Prostate gland (tissue), 2 donors: ENCODE measurements around the gene SSH2. TPM values are rescaled to one million over a fixed set of nuclear protein-coding genes. Genes with fewer than 3 reads are reported as not detected.

Experiments used
- DNase-seq: peaks from one replicate; pipeline ENCODE4 v3.0.0-alpha.2; 2019; ENCODE audit warnings: low spot score
- H3K27ac ChIP-seq, 2 donors: fragments of 200-600 bp; sonication (generic); 2 replicates each; pipeline ENCODE4 v1.5.1; 2017 to 2019
- H3K27me3 ChIP-seq: fragments of 200-600 bp; sonication (generic); replicated peaks from 2 replicates; pipeline ENCODE4 v1.5.1; 2019; ENCODE audit not compliant: insufficient read depth
- H3K36me3 ChIP-seq, 2 donors: fragments of 200-600 bp; sonication (generic); 1 replicate in 1 of 2; 2 replicates in 1 of 2; pipeline versions ENCODE4 v1.5.1 to v1.8.1; 2017 to 2019
- H3K4me1 ChIP-seq: fragments of 200-600 bp; sonication (generic); replicated peaks from 2 replicates; pipeline ENCODE4 v1.5.1; 2019
- H3K4me3 ChIP-seq, 2 donors: fragments of 200-600 bp; sonication (generic); 2 replicates each; pipeline ENCODE4 v1.5.1; 2017 to 2019
- H3K9me3 ChIP-seq: fragments of 200-600 bp; sonication (generic); 2 replicates; pipeline ENCODE4 v1.5.1; 2017
- POLR2A ChIP-seq: fragments of 450-650 bp; IDR thresholded peaks from one replicate; pipeline ENCODE4 v1.6.1; 2016; ENCODE audit warnings: antibody characterized with exemption, mild to moderate bottlenecking
- POLR2AphosphoS5 ChIP-seq: sonication (generic); formaldehyde crosslinking; IDR thresholded peaks from one replicate; pipeline ENCODE4 v1.6.1; 2017; ENCODE audit warnings: antibody characterized with exemption
- WGBS: methylation state at CpG from one replicate; pipeline ENCODE4 v1.1.5; 2018; 5-methylcytosine and 5-hydroxymethylcytosine counted together
- intact Hi-C: fragments of 100-400 bp; cut with DNase I; formaldehyde crosslinking; loops from one replicate; pipeline ENCODE4 v1.14.2; 2022
- total RNA-seq, 2 donors: library from RNA; depleted of rRNA; stranded (reverse); fragments of >200 nt; gene quantifications; one replicate each; pipeline ENCODE4 v1.1.0, GENCODE V29; 2016
- TF ChIP-seq, protein P1 (sequence below), 4 experiments: fragments of 200-600 bp in 2 of 4; fragments of 450-650 bp in 2 of 4; sonication (generic) in 2 of 4; IDR thresholded peaks; 1 replicate in 3 of 4; 2 replicates in 1 of 4; pipeline ENCODE4 v1.5.1; 2016 to 2019; ENCODE audit warnings: antibody characterized with exemption in 4 of 4, mild to moderate bottlenecking in 2 of 4, moderate library complexity in 2 of 4

SSH2 gene
- total RNA-seq, 2 donors from 2014 or later, result 10.1 to 27.5 TPM

DNA sequence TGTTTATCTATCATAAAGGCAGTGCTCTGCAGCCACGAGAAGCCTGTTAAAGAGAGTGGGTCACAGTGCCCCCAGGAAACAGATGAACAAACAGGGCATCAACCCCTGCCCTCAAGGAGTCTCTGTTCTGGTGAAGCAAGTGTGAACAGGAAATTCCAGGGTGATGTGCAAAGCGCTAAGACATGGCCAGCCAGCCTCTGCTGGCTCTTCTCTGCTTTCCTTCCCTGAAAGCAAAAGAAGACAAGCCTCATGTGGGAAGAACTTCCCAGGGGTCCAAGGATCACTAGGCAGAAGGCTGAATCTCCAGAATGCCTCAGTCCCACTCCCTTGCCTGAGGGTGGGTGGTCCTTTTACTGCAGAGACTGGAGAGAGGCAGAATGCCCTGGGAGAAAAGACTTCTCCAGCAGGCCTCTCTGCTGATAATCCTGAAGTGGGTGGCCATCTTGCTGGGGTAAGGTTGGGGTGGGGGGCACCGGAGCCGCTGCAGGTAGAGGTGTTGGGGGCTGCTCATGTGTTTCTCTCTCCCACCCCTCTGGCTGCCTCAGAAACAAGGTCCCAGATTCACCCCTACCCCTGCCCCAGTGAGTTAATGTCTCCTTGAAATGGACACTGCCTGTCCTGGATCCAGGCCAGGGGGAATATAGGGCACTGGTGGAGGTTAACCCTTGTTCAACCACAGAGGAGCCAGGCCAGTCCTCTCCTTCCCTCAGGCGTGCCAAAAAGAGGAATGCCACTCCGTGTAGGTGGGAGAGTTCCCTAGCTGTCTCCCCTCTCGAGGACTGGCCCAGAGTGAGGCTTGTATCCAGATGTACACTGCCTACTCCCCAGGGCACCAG, 334.7 kb downstream of the SSH2 start:
- no peaks in the 10 kb centered on the region for H3K36me3 ChIP-seq
- H3K27me3 ChIP-seq, result no peaks in the 10 kb centered on the region
- H3K27ac ChIP-seq, result no peak overlapping the region
- no peaks in the 10 kb centered on the region for H3K9me3 ChIP-seq
- 87% methylated on average over 7 of the region's 7 CpGs for WGBS
- H3K4me3 ChIP-seq, result no peak overlapping the region
- DNase-seq, result no peak
- TF ChIP-seq POLR2A, result no peak
- TF ChIP-seq, protein P1, sequence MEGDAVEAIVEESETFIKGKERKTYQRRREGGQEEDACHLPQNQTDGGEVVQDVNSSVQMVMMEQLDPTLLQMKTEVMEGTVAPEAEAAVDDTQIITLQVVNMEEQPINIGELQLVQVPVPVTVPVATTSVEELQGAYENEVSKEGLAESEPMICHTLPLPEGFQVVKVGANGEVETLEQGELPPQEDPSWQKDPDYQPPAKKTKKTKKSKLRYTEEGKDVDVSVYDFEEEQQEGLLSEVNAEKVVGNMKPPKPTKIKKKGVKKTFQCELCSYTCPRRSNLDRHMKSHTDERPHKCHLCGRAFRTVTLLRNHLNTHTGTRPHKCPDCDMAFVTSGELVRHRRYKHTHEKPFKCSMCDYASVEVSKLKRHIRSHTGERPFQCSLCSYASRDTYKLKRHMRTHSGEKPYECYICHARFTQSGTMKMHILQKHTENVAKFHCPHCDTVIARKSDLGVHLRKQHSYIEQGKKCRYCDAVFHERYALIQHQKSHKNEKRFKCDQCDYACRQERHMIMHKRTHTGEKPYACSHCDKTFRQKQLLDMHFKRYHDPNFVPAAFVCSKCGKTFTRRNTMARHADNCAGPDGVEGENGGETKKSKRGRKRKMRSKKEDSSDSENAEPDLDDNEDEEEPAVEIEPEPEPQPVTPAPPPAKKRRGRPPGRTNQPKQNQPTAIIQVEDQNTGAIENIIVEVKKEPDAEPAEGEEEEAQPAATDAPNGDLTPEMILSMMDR (IDR thresholded peaks at IDR 0.05), result no peak
- intact Hi-C loops, result no loop called here
- peaks cover 10% of the 10 kb centered on the region for H3K4me1 ChIP-seq

DNA sequence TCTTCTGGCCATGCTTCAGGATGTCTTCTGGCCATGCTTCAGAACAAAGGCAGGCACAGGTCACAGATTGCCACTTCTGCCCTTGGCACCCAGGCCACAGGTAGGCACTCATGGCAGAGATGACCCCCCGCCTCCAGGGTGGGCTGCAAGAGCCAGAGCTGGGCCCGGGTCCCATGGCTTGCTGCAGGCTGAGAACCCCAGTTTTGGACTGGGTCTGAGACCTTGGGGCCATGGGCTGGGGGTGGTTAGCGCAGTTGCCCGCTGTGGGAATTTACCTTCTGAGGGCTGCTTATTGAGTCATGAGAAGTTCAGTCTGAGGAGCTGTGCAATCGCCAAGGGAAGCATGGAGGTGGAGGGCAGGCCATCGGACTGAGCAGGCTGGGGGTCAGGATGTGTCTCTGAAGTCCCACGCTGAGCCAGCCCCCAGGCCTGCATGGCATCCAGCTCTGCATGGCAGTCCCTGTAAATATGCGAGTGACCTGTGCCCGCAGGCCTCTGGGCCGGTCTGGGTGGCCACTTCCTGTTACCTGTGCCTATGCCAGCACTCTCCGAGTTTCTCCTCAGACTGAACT, 335.4 kb downstream of the SSH2 start:
- Histone ChIP-seq H3K4me1 (peaks cover 16% of the 10 kb centered on the region), H3K9me3 (no peaks in the 10 kb centered on the region), H3K36me3 (no peaks in the 10 kb centered on the region), H3K27me3 (no peaks in the 10 kb centered on the region), H3K27ac (no peak overlapping the region), H3K4me3 (no peak overlapping the region)
- intact Hi-C loops, result no loop called here
- WGBS, result 89% methylated on average over 11 of the region's 11 CpGs
- DNase-seq, result no peak
- TF ChIP-seq, protein P1 (IDR thresholded peaks at IDR 0.05), result no peak
- TF ChIP-seq POLR2A (no peak), POLR2AphosphoS5 (no peak)

DNA sequence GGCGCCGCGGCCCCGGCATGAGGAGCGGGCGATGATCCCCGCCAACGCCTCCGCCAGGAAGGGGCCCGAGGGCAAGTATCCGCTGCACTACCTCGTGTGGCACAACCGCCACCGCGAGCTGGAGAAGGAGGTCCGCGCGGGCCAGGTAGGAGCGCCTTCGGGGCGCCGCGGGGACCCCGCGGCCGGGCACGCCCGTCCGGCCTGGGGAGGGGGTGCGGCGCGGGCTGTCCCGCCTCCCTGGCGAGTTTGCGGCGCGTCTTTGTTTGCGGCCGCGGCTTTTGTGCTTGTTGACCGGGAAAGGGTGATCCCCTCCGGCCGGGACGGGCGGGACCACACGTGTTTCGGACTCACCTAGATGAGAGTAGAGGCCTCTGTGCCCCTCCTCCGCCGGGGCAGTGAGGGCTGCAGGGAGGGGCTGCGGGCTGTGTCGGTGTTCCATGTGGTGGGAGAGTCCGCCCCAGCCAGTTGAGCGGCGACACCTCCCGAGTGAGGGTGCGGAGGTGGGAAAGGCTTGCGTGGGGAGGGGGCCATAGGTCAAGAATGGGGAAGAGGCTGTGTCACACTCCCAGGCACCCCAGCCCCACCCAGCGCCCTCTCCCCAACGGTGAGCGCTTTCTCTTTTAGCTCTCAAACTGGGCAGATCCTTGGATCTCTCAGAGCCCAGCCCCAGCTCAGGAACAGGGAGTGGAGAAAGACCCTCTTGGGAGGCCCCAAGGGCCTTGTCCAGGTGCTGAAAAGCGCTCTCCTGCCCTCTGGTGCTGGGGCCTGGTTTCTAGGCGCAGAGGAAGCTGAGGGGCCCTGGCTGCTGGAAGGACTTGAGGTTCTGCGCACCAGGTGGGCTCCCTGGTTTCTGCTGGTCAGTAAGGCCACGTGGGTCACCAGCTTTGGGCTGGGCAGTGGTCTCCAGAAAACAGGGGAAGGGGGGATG, 336.2 kb downstream of the SSH2 start:
- no peaks in the 10 kb centered on the region for H3K9me3 ChIP-seq
- peak overlapping the region; percentile 56 to 60 for H3K4me3 ChIP-seq
- no peak overlapping the region for H3K27ac ChIP-seq
- H3K4me1 ChIP-seq, result peaks cover 16% of the 10 kb centered on the region
- no peaks in the 10 kb centered on the region for H3K27me3 ChIP-seq
- no peaks in the 10 kb centered on the region for H3K36me3 ChIP-seq
- intact Hi-C loops, result no loop called here
- 11% methylated on average over 37 of the region's 64 CpGs for WGBS
- no peak for DNase-seq
- TF ChIP-seq POLR2AphosphoS5, result no peak
- TF ChIP-seq POLR2A, result peak; percentile 13
- TF ChIP-seq, protein P1 (IDR thresholded peaks at IDR 0.05), result peak in 1 of 4 experiments; percentile 28

DNA sequence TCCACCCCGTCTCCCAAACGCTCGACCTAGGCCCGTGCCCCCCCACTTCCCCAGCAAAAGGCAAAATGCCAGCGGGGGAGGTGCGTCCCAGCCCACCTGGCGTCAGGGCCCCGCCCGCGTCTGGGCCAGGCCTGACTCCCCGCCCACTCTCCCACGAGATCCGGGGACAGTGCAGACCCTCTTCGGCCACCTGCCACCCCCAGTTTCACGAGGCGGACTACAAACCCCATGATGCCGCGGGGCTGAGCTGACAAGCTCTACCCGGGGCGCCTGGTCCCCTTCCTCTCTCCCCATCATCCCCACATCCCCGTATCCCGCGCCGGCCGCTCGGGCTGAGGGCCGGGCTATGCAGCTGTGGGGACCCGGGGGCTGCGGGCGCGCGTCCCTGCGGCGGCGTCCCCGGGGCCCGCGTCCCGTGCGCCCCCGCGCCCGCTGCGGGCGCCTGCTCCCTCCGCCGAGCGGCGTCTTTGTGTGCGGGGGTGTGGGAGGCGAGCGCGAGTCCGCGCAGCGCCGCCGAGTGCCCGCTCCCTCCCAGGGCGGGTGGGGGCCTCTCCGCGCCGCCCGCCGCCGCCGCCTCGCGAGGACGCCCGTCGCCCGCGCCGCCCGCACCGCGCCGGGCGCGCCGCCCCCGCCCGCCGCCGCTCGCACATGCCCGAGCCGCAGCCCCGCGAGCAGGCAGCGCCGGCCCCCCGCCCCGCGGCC, 337.0 kb downstream of the SSH2 start, which contains the start of gene ANKRD13B:
ANKRD13B (plus strand) TSS at position 283 of the 702 bp plus-strand sequence. CDS start 490 bp downstream, outside the sequence.
- TF ChIP-seq, protein P1 (IDR thresholded peaks at IDR 0.05), result no peak
- TF ChIP-seq POLR2A (no peak), POLR2AphosphoS5 (no peak)
- Histone ChIP-seq H3K9me3 (no peaks in the 10 kb centered on the region), H3K36me3 (no peaks in the 10 kb centered on the region), H3K27me3 (no peaks in the 10 kb centered on the region), H3K4me3 (peak within 1 kb of the TSS; percentile 56 to 60), H3K4me1 (peaks cover 18% of the 10 kb centered on the region), H3K27ac (peak within 1 kb of the TSS; percentile 48 to 77)
- DNase-seq, result no peak
- intact Hi-C loops, result no loop called here
- under 1% methylated on average over 62 of the region's 96 CpGs for WGBS
